H1 (cell line): Measurements from ENCODE around the gene ITIH4.

Experiments
- ATF3 ChIP-seq: IDR thresholded peaks from 2 replicates; pipeline ENCODE4 v1.6.1; 2011; ENCODE audit warnings: low read depth, mild to moderate bottlenecking, low read length; ENCODE audit not compliant: insufficient read depth
- BRCA1 ChIP-seq: IDR thresholded peaks from 2 replicates; pipeline ENCODE4 v1.6.1; 2012; ENCODE audit warnings: low read depth, low read length, improper control_type of control experiment
- CHD1 ChIP-seq: IDR thresholded peaks from 2 replicates; pipeline ENCODE4 v1.6.1; 2012; ENCODE audit warnings: low read depth, low read length, improper control_type of control experiment
- CHD2 ChIP-seq: IDR thresholded peaks from 2 replicates; pipeline ENCODE4 v1.6.1; 2012; ENCODE audit warnings: low read length, improper control_type of control experiment
- CTCF ChIP-seq, 3 experiments: IDR thresholded peaks; 1 replicate in 2 of 3; 2 replicates in 1 of 3; pipeline versions ENCODE4 v1.5.1 to v1.6.1; 2011; ENCODE audit warnings: low read length in 3 of 3, mild to moderate bottlenecking in 3 of 3, inconsistent platforms in 2 of 3, low read depth in 1 of 3, moderate library complexity in 1 of 3; ENCODE audit not compliant: insufficient read depth in 1 of 3; ENCODE audit errors: control extremely low read depth in 1 of 3
- EGR1 ChIP-seq: IDR thresholded peaks from 2 replicates; pipeline ENCODE4 v1.6.1; 2011; ENCODE audit warnings: low read depth, low read length, borderline replicate concordance
- EZH2 ChIP-seq: fragments of 200-600 bp; sonication (generic); IDR thresholded peaks from 2 replicates; pipeline ENCODE4 v1.7.1; 2012; ENCODE audit warnings: low read depth, mild to moderate bottlenecking, moderate library complexity, low read length, inconsistent platforms; ENCODE audit not compliant: severe bottlenecking
- GABPA ChIP-seq: IDR thresholded peaks from 2 replicates; pipeline ENCODE4 v1.6.1; 2011; ENCODE audit warnings: mild to moderate bottlenecking, low read length, moderate library complexity, borderline replicate concordance; ENCODE audit not compliant: insufficient read depth
- HDAC2 ChIP-seq, 2 experiments: fragments of 300-600 bp in 1 of 2; sonication (generic) in 1 of 2; IDR thresholded peaks; 2 replicates each; pipeline ENCODE4 v1.6.1; 2011 to 2012; ENCODE audit warnings: low read depth in 2 of 2, low read length in 2 of 2, mild to moderate bottlenecking in 2 of 2, moderate library complexity in 2 of 2, borderline replicate concordance in 1 of 2, inconsistent platforms in 1 of 2
- HDAC6 ChIP-seq: IDR thresholded peaks from one replicate; pipeline ENCODE4 v1.7.1; 2012; ENCODE audit warnings: low read depth, mild to moderate bottlenecking, inconsistent platforms, low read length, moderate library complexity
- KDM1A ChIP-seq: fragments of 200-600, 300-600 bp; sonication (generic); IDR thresholded peaks from 2 replicates; pipeline ENCODE4 v1.7.1; 2016; ENCODE audit warnings: mild to moderate bottlenecking, low read length, borderline replicate concordance
- POLR2A ChIP-seq, 2 experiments: IDR thresholded peaks; 1 replicate in 1 of 2; 2 replicates in 1 of 2; pipeline ENCODE4 v1.6.1; 2011; ENCODE audit warnings: low read depth in 2 of 2, low read length in 2 of 2, mild to moderate bottlenecking in 2 of 2; ENCODE audit errors: control extremely low read depth in 1 of 2
- ZNF274 ChIP-seq: IDR thresholded peaks from 2 replicates; pipeline ENCODE4 v1.7.0; 2012; ENCODE audit warnings: low read length, borderline replicate concordance; ENCODE audit errors: extremely low read depth

DNA sequence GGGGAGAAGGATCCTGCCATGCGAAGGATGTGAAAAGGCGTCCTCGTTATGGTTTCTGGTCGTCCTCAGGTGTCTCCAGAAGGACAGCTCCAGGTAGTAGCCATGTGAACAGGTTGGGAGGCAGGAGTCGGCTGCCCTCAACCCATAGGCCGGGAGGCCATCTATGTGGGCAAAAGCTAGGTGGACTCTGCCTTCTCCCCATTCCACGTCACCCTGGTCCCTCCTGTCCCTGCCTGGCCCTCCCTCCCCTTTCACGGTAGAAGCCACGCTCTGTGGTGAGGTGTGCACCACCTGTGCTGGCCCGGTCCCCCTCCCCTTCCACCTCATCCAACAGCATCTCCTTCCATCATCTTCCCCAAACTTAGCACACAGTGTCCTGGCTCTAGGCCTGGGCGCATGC, 19.5 kb downstream of the ITIH4 start:
- TF ChIP-seq KDM1A (no peak), CHD1 (no peak), GABPA (no peak), EGR1 (no peak), POLR2A (IDR thresholded peaks at IDR 0.05; ENCODE audit: control extremely low read depth in 1 of 2, low read depth in 2 of 2, low read length in 2 of 2) (no peak), BRCA1 (no peak), ATF3 (no peak), HDAC6 (no peak), EZH2 (no peak), HDAC2 (IDR thresholded peaks at IDR 0.05; ENCODE audit: borderline replicate concordance in 1 of 2, low read depth in 2 of 2, low read length in 2 of 2) (no peak), ZNF274 (no peak), CTCF (IDR thresholded peaks at IDR 0.05; ENCODE audit: control extremely low read depth in 1 of 3, insufficient read depth in 1 of 3, low read depth in 1 of 3, low read length in 3 of 3) (no peak), CHD2 (no peak)
